HG03139 (cell line): Measurements from ENCODE around the gene RAET1E.
"Not testable (repeated sequence)": the region's sequence is repeated elsewhere in the genome, so short reads cannot be mapped to it uniquely, and the experiment has no call there.

Experiments
- ATAC-seq: cut with Tn5 transposase; IDR thresholded peaks from one replicate; pipeline ENCODE4 v1.9.1; 2021; ENCODE audit not compliant: unreplicated experiment

RAET1E gene

GRCh38 chr6:149897855-149898744, at the start of gene RAET1E:
TSS of gene RAET1E (minus strand) at chr6:149898113. CDS start at chr6:149890901, 7,212 bp downstream.
- no peak for ATAC-seq

- not testable (repeated sequence) for ATAC-seq
These were observed 49.6 kb upstream of the RAET1E start for GRCh38 chr6:149947533-149947932.

- not testable (repeated sequence) for ATAC-seq
These were observed 48.7 kb upstream of the RAET1E start for GRCh38 chr6:149946631-149947030.

- not testable (repeated sequence) for ATAC-seq
These were observed 47.4 kb upstream of the RAET1E start for GRCh38 chr6:149945276-149945675.

GRCh38 chr6:149943321-149943720, 45.4 kb upstream of the RAET1E start:
- not testable (repeated sequence) for ATAC-seq

GRCh38 chr6:149942461-149942829, 44.5 kb upstream of the RAET1E start:
- ATAC-seq, result no peak

- ATAC-seq, result peak; percentile 44
These were observed 43.9 kb upstream of the RAET1E start, which contains the start of gene ULBP2 for GRCh38 chr6:149941583-149942460. TSS of gene ULBP2 (plus strand) at chr6:149942014. CDS start at chr6:149942073, 59 bp downstream.

- no peak for ATAC-seq
These were observed 42.7 kb upstream of the RAET1E start for GRCh38 chr6:149940672-149940982.

- no peak for ATAC-seq
These were observed 42.2 kb upstream of the RAET1E start for GRCh38 chr6:149939909-149940671.

- ATAC-seq, result no peak
These were observed 41.4 kb upstream of the RAET1E start for GRCh38 chr6:149939356-149939648.

- ATAC-seq, result no peak
These were observed 40.9 kb upstream of the RAET1E start for GRCh38 chr6:149938571-149939355.

- not testable (repeated sequence) for ATAC-seq
These were observed 40.2 kb upstream of the RAET1E start for GRCh38 chr6:149938013-149938570.

GRCh38 chr6:149936743-149937142, 38.8 kb upstream of the RAET1E start:
- no peak for ATAC-seq

- ATAC-seq, result no peak
These were observed 37.8 kb upstream of the RAET1E start for GRCh38 chr6:149935668-149936067.

- ATAC-seq, result no peak
These were observed 37.3 kb upstream of the RAET1E start for GRCh38 chr6:149935246-149935645.

GRCh38 chr6:149934249-149935156, 36.6 kb upstream of the RAET1E start:
- no peak for ATAC-seq

GRCh38 chr6:149933461-149933860, 35.5 kb upstream of the RAET1E start:
- no peak for ATAC-seq

GRCh38 chr6:149933036-149933435, 35.1 kb upstream of the RAET1E start:
- no peak for ATAC-seq

- no peak for ATAC-seq
These were observed 33.6 kb upstream of the RAET1E start for GRCh38 chr6:149931501-149931900.
